Measurements from ENCODE around the gene ITGA8.

Gene ITGA8

DNA sequence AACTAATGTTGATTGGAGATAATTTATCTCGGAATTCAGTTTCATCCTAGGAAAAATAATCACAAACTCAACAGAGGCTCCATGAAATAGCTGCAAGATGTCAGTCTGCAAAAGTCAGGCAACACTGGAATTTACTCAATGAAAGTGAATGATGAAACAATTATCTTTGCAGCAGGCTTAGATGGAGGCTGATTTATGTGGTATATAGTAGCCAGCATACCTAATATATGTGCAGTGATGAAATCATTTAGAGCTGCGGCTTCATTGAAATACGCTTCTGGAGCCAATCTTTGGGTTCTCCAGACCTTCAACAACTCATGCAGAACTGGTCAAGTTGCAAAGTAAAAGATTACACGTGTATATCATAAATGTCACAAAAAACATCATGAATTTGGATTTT lies 113.3 kb downstream of the ITGA8 start:
- DNase-seq (ENCODE audit: low read depth), result no peak
- no peak overlapping the region for H3K4me3 ChIP-seq (ENCODE audit: control insufficient read depth, low read depth, low read length)
- TF ChIP-seq, protein P1, sequence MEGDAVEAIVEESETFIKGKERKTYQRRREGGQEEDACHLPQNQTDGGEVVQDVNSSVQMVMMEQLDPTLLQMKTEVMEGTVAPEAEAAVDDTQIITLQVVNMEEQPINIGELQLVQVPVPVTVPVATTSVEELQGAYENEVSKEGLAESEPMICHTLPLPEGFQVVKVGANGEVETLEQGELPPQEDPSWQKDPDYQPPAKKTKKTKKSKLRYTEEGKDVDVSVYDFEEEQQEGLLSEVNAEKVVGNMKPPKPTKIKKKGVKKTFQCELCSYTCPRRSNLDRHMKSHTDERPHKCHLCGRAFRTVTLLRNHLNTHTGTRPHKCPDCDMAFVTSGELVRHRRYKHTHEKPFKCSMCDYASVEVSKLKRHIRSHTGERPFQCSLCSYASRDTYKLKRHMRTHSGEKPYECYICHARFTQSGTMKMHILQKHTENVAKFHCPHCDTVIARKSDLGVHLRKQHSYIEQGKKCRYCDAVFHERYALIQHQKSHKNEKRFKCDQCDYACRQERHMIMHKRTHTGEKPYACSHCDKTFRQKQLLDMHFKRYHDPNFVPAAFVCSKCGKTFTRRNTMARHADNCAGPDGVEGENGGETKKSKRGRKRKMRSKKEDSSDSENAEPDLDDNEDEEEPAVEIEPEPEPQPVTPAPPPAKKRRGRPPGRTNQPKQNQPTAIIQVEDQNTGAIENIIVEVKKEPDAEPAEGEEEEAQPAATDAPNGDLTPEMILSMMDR (conservative IDR thresholded peaks at IDR 0.05; ENCODE audit: control insufficient read depth, insufficient read depth, low read depth, low read length), result no peak

- TF ChIP-seq, protein P1 (conservative IDR thresholded peaks at IDR 0.05; ENCODE audit: control insufficient read depth, insufficient read depth, low read depth, low read length), result no peak
- no peak for DNase-seq (ENCODE audit: low read depth)
- H3K4me3 ChIP-seq (ENCODE audit: control insufficient read depth, low read depth, low read length), result no peak overlapping the region
These were observed 113.9 kb downstream of the ITGA8 start for GRCh38 chr10:15605740-15606369.

GRCh38 chr10:15603446-15604011 lies 116.2 kb downstream of the ITGA8 start:
- DNase-seq (ENCODE audit: low read depth), result no peak
- TF ChIP-seq, protein P1 (conservative IDR thresholded peaks at IDR 0.05; ENCODE audit: control insufficient read depth, insufficient read depth, low read depth, low read length), result no peak
- H3K4me3 ChIP-seq (ENCODE audit: control insufficient read depth, low read depth, low read length), result no peak overlapping the region

GRCh38 chr10:15601819-15602218 lies 117.9 kb downstream of the ITGA8 start:
- H3K4me3 ChIP-seq (ENCODE audit: control insufficient read depth, low read depth, low read length), result no peak overlapping the region
- DNase-seq (ENCODE audit: low read depth), result no peak
- TF ChIP-seq, protein P1 (conservative IDR thresholded peaks at IDR 0.05; ENCODE audit: control insufficient read depth, insufficient read depth, low read depth, low read length), result no peak

DNA sequence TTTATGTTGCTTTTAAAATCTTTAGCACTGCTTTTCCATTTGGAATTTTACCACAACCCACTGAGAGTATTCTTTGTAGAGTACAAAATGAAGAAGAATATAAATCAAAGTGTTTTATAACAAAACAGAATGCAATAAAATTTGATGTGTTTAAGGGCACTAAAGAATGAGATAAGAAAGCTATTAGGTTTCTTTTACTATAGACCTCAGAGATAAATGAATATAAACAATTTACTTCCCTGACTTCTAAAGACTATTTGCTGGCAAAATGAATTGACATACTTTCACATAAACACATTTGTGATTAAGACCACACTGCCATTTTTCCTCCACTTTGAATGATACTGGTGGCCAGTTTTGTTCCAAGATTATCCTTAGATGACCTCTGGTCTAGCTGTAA lies 124.5 kb downstream of the ITGA8 start:
- no peak for DNase-seq (ENCODE audit: low read depth)
- no peak overlapping the region for H3K4me3 ChIP-seq (ENCODE audit: control insufficient read depth, low read depth, low read length)
- TF ChIP-seq, protein P1 (conservative IDR thresholded peaks at IDR 0.05; ENCODE audit: control insufficient read depth, insufficient read depth, low read depth, low read length), result no peak

GRCh38 chr10:15591937-15592336 lies 127.8 kb downstream of the ITGA8 start:
- TF ChIP-seq, protein P1 (conservative IDR thresholded peaks at IDR 0.05; ENCODE audit: control insufficient read depth, insufficient read depth, low read depth, low read length), result no peak
- no peak for DNase-seq (ENCODE audit: low read depth)
- H3K4me3 ChIP-seq (ENCODE audit: control insufficient read depth, low read depth, low read length), result no peak overlapping the region
